C4-2B (cell line): Measurements from ENCODE around the gene BSG.
"Not testable (repeated sequence)": the region's sequence is repeated elsewhere in the genome, so short reads cannot be mapped to it uniquely, and the experiment has no call there.

Source experiments
- H3K27ac ChIP-seq: fragments of 450-650 bp; 2 replicates; pipeline ENCODE4 v1.5.1; 2017
- CTCF ChIP-seq: fragments of 450-650 bp; conservative IDR thresholded peaks from 2 replicates; pipeline ENCODE4 v1.5.1; 2017; ENCODE audit warnings: mild to moderate bottlenecking
- ZFX ChIP-seq: fragments of 450-650 bp; IDR thresholded peaks from 2 replicates; pipeline ENCODE4 v1.6.1; 2017

The BSG gene

GRCh38 chr19:597406-598315 is 25.3 kb downstream of the BSG start:
- H3K27ac ChIP-seq: no peak overlapping the region
- TF ChIP-seq ZFX (no peak), CTCF (no peak)

GRCh38 chr19:601310-601709 is 28.9 kb downstream of the BSG start:
- TF ChIP-seq CTCF (no peak), ZFX (no peak)
- H3K27ac ChIP-seq: no peak overlapping the region

GRCh38 chr19:601790-602189 is 29.4 kb downstream of the BSG start:
- no peak overlapping the region for H3K27ac ChIP-seq
- TF ChIP-seq ZFX (no peak), CTCF (no peak)

- H3K27ac ChIP-seq: no peak overlapping the region
- TF ChIP-seq ZFX: no peak
- no peak for TF ChIP-seq CTCF
These were observed 30.2 kb downstream of the BSG start for GRCh38 chr19:602391-603301.

GRCh38 chr19:603302-603639 is 30.9 kb downstream of the BSG start:
- H3K27ac ChIP-seq: not testable (repeated sequence)

- not testable (repeated sequence) for H3K27ac ChIP-seq
These were observed 31.4 kb downstream of the BSG start for GRCh38 chr19:603779-604178.

- TF ChIP-seq CTCF: no peak
- TF ChIP-seq ZFX: no peak
These were observed 32.0 kb downstream of the BSG start for GRCh38 chr19:604355-604754.

GRCh38 chr19:605061-605971 is 32.9 kb downstream of the BSG start:
- H3K27ac ChIP-seq: not testable (repeated sequence)

More at GRCh38 chr19:604355-604754, 32.0 kb downstream of the BSG start:
- no peak overlapping the region for H3K27ac ChIP-seq
